ENCODE data around the gene POPDC3.

POPDC3 gene

GRCh38 chr6:105215506-105215905 is 35.7 kb upstream of the POPDC3 start (continued):
- peak; percentile 31; the same call in 1 of the 2 replicates for TF ChIP-seq PRDM4 (tag by site-specific recombination; IDR thresholded peaks at IDR 0.05)
- TF ChIP-seq ZBTB1 (tag by site-specific recombination; IDR thresholded peaks at IDR 0.05), result no peak
- TF ChIP-seq PRDM6 (tag by site-specific recombination; IDR thresholded peaks at IDR 0.05), result peak; percentile 80
- peak; percentile 77 for TF ChIP-seq WT1 (tag by site-specific recombination; IDR thresholded peaks at IDR 0.05)
- TF ChIP-seq OSR2 (tag by site-specific recombination; IDR thresholded peaks at IDR 0.05), result peak; percentile 57; the same call in 1 of the 2 replicates
- 0 out of 2 replicates have a peak, but pooled peaks have one; percentile 51 for TF ChIP-seq MZF1 (tag by site-specific recombination; IDR thresholded peaks at IDR 0.05; ENCODE audit: borderline replicate concordance)
- peak; percentile 8; the same call in 1 of the 2 replicates for TF ChIP-seq FEZF1 (tag by site-specific recombination; IDR thresholded peaks at IDR 0.05)
- TF ChIP-seq ZNF140 (tag by site-specific recombination; IDR thresholded peaks at IDR 0.05), result no peak
- TF ChIP-seq ZNF664 (tag by site-specific recombination; IDR thresholded peaks at IDR 0.05), result no peak
- peak; percentile 36; the same call in 1 of the 2 replicates for TF ChIP-seq ZNF335 (tag by site-specific recombination; conservative IDR thresholded peaks at IDR 0.05)

GRCh38 chr6:105214668-105215067 is 34.9 kb upstream of the POPDC3 start:
- Histone ChIP-seq H3K9me3 (ENCODE audit: control insufficient read depth, insufficient read depth, low read depth, low read length) (no peaks in the 10 kb centered on the region), H3K4me1 (ENCODE audit: control insufficient read depth, insufficient read depth, low read length) (peaks cover 31% of the 10 kb centered on the region), H3K4me3 (ENCODE audit: low read depth, low read length) (no peak overlapping the region), H3K27ac (ENCODE audit: extremely low read depth, low read depth, low read length) (no peak overlapping the region), H3K36me3 (ENCODE audit: control insufficient read depth in 2 of 2, insufficient read depth in 1 of 2, low read length in 2 of 2) (no peaks in the 10 kb centered on the region)
- ChIA-PET POLR2A (no interaction called here), CTCF (no interaction called here)
- TF ChIP-seq ZNF398 (tag by site-specific recombination; IDR thresholded peaks at IDR 0.05), result no peak
- no peak for TF ChIP-seq ZNF558 (tag by site-specific recombination; IDR thresholded peaks at IDR 0.05)
- no peak for TF ChIP-seq ZNF621 (tag by site-specific recombination; IDR thresholded peaks at IDR 0.05)
- TF ChIP-seq ZNF610 (tag by site-specific recombination; IDR thresholded peaks at IDR 0.05; ENCODE audit: borderline replicate concordance), result no peak
- TF ChIP-seq ZNF223 (tag by site-specific recombination; IDR thresholded peaks at IDR 0.05), result no peak
- TF ChIP-seq PRDM6 (tag by site-specific recombination; IDR thresholded peaks at IDR 0.05), result no peak
- TF ChIP-seq ZSCAN16 (tag by site-specific recombination; IDR thresholded peaks at IDR 0.05), result no peak
- no peak for TF ChIP-seq ZNF2 (tag by site-specific recombination; IDR thresholded peaks at IDR 0.05)
- TF ChIP-seq ZBTB48 (tag by site-specific recombination; IDR thresholded peaks at IDR 0.05), result no peak
- TF ChIP-seq ZNF580 (tag by site-specific recombination; IDR thresholded peaks at IDR 0.05), result no peak
- TF ChIP-seq ZBTB8A (tag by site-specific recombination; IDR thresholded peaks at IDR 0.05), result no peak
- no peak for TF ChIP-seq AEBP2 (tag by site-specific recombination; IDR thresholded peaks at IDR 0.05; ENCODE audit: borderline replicate concordance)
- TF ChIP-seq ZNF324 (tag by site-specific recombination; IDR thresholded peaks at IDR 0.05), result no peak
- no peak for TF ChIP-seq HOXA7 (CRISPR knock-in tag; IDR thresholded peaks at IDR 0.05; ENCODE audit: borderline replicate concordance)
- no peak for TF ChIP-seq MEIS1 (CRISPR knock-in tag; IDR thresholded peaks at IDR 0.05; ENCODE audit: borderline replicate concordance)
- no peak for TF ChIP-seq ZNF76 (tag by site-specific recombination; IDR thresholded peaks at IDR 0.05; ENCODE audit: borderline replicate concordance, low read depth)
- no peak for TF ChIP-seq ZNF747 (tag by site-specific recombination; IDR thresholded peaks at IDR 0.05)
- no peak for TF ChIP-seq ZNF132 (tag by site-specific recombination; IDR thresholded peaks at IDR 0.05; ENCODE audit: borderline replicate concordance)
- TF ChIP-seq RBAK (tag by site-specific recombination; IDR thresholded peaks at IDR 0.05), result no peak
